ENCODE measurements around the gene PACRG.

- TF ChIP-seq CTCF (optimal IDR thresholded peaks at IDR 0.05 in 1 of 3, IDR thresholded peaks at IDR 0.05 in 1 of 3, conservative IDR thresholded peaks at IDR 0.05 in 1 of 3; ENCODE audit: extremely low read depth in 1 of 3, insufficient read depth in 2 of 3, low read length in 3 of 3) = no peak
- TF ChIP-seq EZH2 (IDR thresholded peaks at IDR 0.05; ENCODE audit: low read length) = no peak
These were observed 461.0 kb downstream of the PACRG start for GRCh38 chr6:163188746-163189145.
